HCT116 (cell line): ENCODE results near the gene ENTREP1. TPM values are rescaled to one million over a fixed set of nuclear protein-coding genes. Genes with fewer than 3 reads are reported as not detected.

Experiments
- ATAC-seq: fragments of 200-7000 bp; cut with Tn5 transposase; 2 replicates; pipeline ENCODE4 v1.9.1; 2020; ENCODE audit warnings: mild to moderate bottlenecking, moderate library complexity
- BruUV-seq: library from RNA; stranded (reverse); fragments of 400-500 nt; replicated peaks from 2 replicates; lab custom pipeline; 2021; lab: Mats Ljungman, UMichigan
- CTCF ChIA-PET: fragments of 300-600 bp; sonication (Branson Sonifier 250); formaldehyde crosslinking; loops from one replicate; lab custom pipeline; 2021; ENCODE audit warnings: antibody characterized with exemption; lab: Charles Lee
- POLR2A ChIA-PET: fragments of 300-600, 350-600 bp; sonication (Branson Sonifier 250); formaldehyde crosslinking; loops from one replicate; lab custom pipeline; 2021; ENCODE audit warnings: antibody characterized with exemption; lab: Charles Lee
- RAD21 ChIA-PET, 2 experiments: fragments of 300-600 bp; sonication (Branson Sonifier 250); formaldehyde crosslinking; loops; one replicate each; lab custom pipeline; 2023; ENCODE audit warnings: low total read pairs in 2 of 2; ENCODE audit not compliant: uncharacterized antibody in 2 of 2, unreplicated experiment in 2 of 2, low non-redundant PET in 1 of 2; lab: Charles Lee
- DNase-seq: peaks from one replicate; pipeline ENCODE4 v3.0.0-alpha.2; 2010; ENCODE audit warnings: low read depth, low spot score
- H2AFZ ChIP-seq: fragments of 200-600 bp; shearing (Covaris generic), sonication (generic); 2 replicates; pipeline ENCODE4 v1.6.1; 2017; ENCODE audit warnings: low read depth, mixed run types, mixed read lengths, antibody characterized with exemption, low read length; ENCODE audit not compliant: poor library complexity, severe bottlenecking
- H3K27ac ChIP-seq: 2 replicates; pipeline ENCODE4 v1.5.1; 2012; ENCODE audit warnings: low read depth, low read length
- H3K27me3 ChIP-seq: fragments of 200-600 bp; sonication (generic); 2 replicates; pipeline ENCODE4 v1.6.1; 2016; ENCODE audit warnings: mixed run types, low read length, mixed read lengths; ENCODE audit not compliant: insufficient read depth
- H3K36me3 ChIP-seq, 2 experiments: fragments of 200-500 bp in 1 of 2; fragments of 200-600 bp in 1 of 2; sonication (Bioruptor generic) in 1 of 2; sonication (generic) in 1 of 2; 2 replicates each; pipeline versions ENCODE4 v1.5.1 to v1.6.1; 2014 to 2016; ENCODE audit warnings: low read length in 2 of 2, inconsistent platforms in 1 of 2, mixed read lengths in 1 of 2, mixed run types in 1 of 2; ENCODE audit not compliant: insufficient read depth in 2 of 2, control insufficient read depth in 1 of 2
- H3K4me1 ChIP-seq, 2 experiments: fragments of 200-600 bp in 1 of 2; sonication (generic) in 1 of 2; 2 replicates each; pipeline versions ENCODE4 v1.5.1 to v1.6.1; 2012 to 2017; ENCODE audit warnings: low read length in 2 of 2, inconsistent platforms in 1 of 2, mild to moderate bottlenecking in 1 of 2, mixed read lengths in 1 of 2, mixed run types in 1 of 2, moderate library complexity in 1 of 2; ENCODE audit not compliant: insufficient read depth in 2 of 2, control insufficient read depth in 1 of 2
- H3K4me2 ChIP-seq: fragments of 200-600 bp; sonication (generic); 2 replicates; pipeline ENCODE4 v1.6.1; 2017; ENCODE audit warnings: mixed run types, low read length, mixed read lengths
- H3K4me3 ChIP-seq, 2 experiments: fragments of 200-600 bp in 1 of 2; sonication (generic) in 1 of 2; replicated peaks in 1 of 2; 2 replicates each; pipeline ENCODE4 v1.5.1; 2011 to 2016; ENCODE audit warnings: low read length in 2 of 2, control low read depth in 1 of 2, low read depth in 1 of 2, mild to moderate bottlenecking in 1 of 2, mixed read lengths in 1 of 2, mixed run types in 1 of 2
- H3K79me2 ChIP-seq: fragments of 200-600 bp; sonication (generic); 2 replicates; pipeline ENCODE4 v1.6.1; 2017; ENCODE audit warnings: mild to moderate bottlenecking, mixed run types, low read length, moderate library complexity, mixed read lengths; ENCODE audit not compliant: insufficient read depth
- H3K9ac ChIP-seq: fragments of 200-600 bp; sonication (generic); 2 replicates; pipeline ENCODE4 v1.6.1; 2016; ENCODE audit warnings: low read length, mixed read lengths
- H3K9me2 ChIP-seq: fragments of 200-600 bp; sonication (generic), shearing (Covaris generic); 2 replicates; pipeline ENCODE4 v1.6.1; 2017; ENCODE audit warnings: mixed run types, mild to moderate bottlenecking, moderate library complexity; ENCODE audit not compliant: insufficient read depth
- H3K9me3 ChIP-seq, 2 experiments: fragments of 200-500 bp in 1 of 2; fragments of 200-600 bp in 1 of 2; sonication (Bioruptor generic) in 1 of 2; sonication (generic) in 1 of 2; 2 replicates each; pipeline ENCODE4 v1.6.1; 2014 to 2017; ENCODE audit warnings: low read length in 2 of 2, mixed read lengths in 2 of 2, inconsistent platforms in 1 of 2, low read depth in 1 of 2, mild to moderate bottlenecking in 1 of 2, mixed run types in 1 of 2, moderate library complexity in 1 of 2; ENCODE audit not compliant: control insufficient read depth in 1 of 2, insufficient read depth in 1 of 2
- H4K20me1 ChIP-seq: fragments of 200-600 bp; sonication (generic), shearing (Covaris generic); 2 replicates; pipeline ENCODE4 v1.6.1; 2017; ENCODE audit warnings: mixed run types, mild to moderate bottlenecking, moderate library complexity; ENCODE audit not compliant: insufficient read depth
- ATF3 ChIP-seq: IDR thresholded peaks from 2 replicates; pipeline ENCODE4 v1.6.1; 2012
- CBX3 ChIP-seq: IDR thresholded peaks from 2 replicates; pipeline ENCODE4 v1.6.1; 2012; ENCODE audit warnings: low read depth
- CEBPB ChIP-seq: IDR thresholded peaks from 2 replicates; pipeline ENCODE4 v1.6.1; 2012; ENCODE audit warnings: low read depth
- CTCF ChIP-seq, 3 experiments: fragments of 200-600 bp in 1 of 3; sonication (generic) in 1 of 3; IDR thresholded peaks in 2 of 3; conservative IDR thresholded peaks in 1 of 3; 2 replicates each; pipeline ENCODE4 v1.5.1; 2012 to 2017; ENCODE audit warnings: low read depth in 2 of 3, low read length in 2 of 3, antibody characterized with exemption in 1 of 3, borderline replicate concordance in 1 of 3, control low read depth in 1 of 3, mild to moderate bottlenecking in 1 of 3, mixed read lengths in 1 of 3, mixed run types in 1 of 3, moderate library complexity in 1 of 3; ENCODE audit not compliant: insufficient read depth in 1 of 3
- EGR1 ChIP-seq: IDR thresholded peaks from 2 replicates; pipeline ENCODE4 v1.6.1; 2012; ENCODE audit warnings: low read depth
- ELF1 ChIP-seq: IDR thresholded peaks from 2 replicates; pipeline ENCODE4 v1.6.1; 2012; ENCODE audit warnings: low read depth, borderline replicate concordance
- EZH2 ChIP-seq: fragments of 200-600 bp; sonication (generic); IDR thresholded peaks from 2 replicates; pipeline ENCODE4 v1.6.1; 2017; ENCODE audit warnings: antibody characterized with exemption, mixed run types
- FOSL1 ChIP-seq: IDR thresholded peaks from 2 replicates; pipeline ENCODE4 v1.6.1; 2012; ENCODE audit warnings: low read depth
- JUND ChIP-seq: IDR thresholded peaks from 2 replicates; pipeline ENCODE4 v1.6.1; 2012
- MAX ChIP-seq: IDR thresholded peaks from 2 replicates; pipeline ENCODE4 v1.6.1; 2012
- POLR2A ChIP-seq: IDR thresholded peaks from 2 replicates; pipeline ENCODE4 v1.7.0; 2011; ENCODE audit warnings: borderline replicate concordance; ENCODE audit not compliant: insufficient read depth, insufficient read length; ENCODE audit errors: extremely low read depth
- POLR2AphosphoS5 ChIP-seq: IDR thresholded peaks from 2 replicates; pipeline ENCODE4 v1.6.1; 2011; ENCODE audit warnings: mild to moderate bottlenecking, low read depth, low read length, moderate library complexity
- RAD21 ChIP-seq: IDR thresholded peaks from 2 replicates; pipeline ENCODE4 v1.6.1; 2012; ENCODE audit warnings: low read depth, mild to moderate bottlenecking
- REST ChIP-seq: IDR thresholded peaks from 2 replicates; pipeline ENCODE4 v1.6.1; 2012; ENCODE audit warnings: low read depth
- SP1 ChIP-seq: IDR thresholded peaks from 2 replicates; pipeline ENCODE4 v1.6.1; 2012; ENCODE audit warnings: low read depth
- SRF ChIP-seq: IDR thresholded peaks from 2 replicates; pipeline ENCODE4 v1.6.1; 2012; ENCODE audit warnings: low read depth
- TCF7L2 ChIP-seq: IDR thresholded peaks from 2 replicates; pipeline ENCODE4 v1.7.0; 2011; ENCODE audit warnings: borderline replicate concordance, inconsistent platforms; ENCODE audit not compliant: insufficient read depth, insufficient read length; ENCODE audit errors: extremely low read depth
- ZBTB33 ChIP-seq: IDR thresholded peaks from 2 replicates; pipeline ENCODE4 v1.6.1; 2011; ENCODE audit warnings: mild to moderate bottlenecking, low read length, moderate library complexity; ENCODE audit not compliant: insufficient replicate concordance; ENCODE audit errors: extremely low read depth
- ZFX ChIP-seq: fragments of 450-650 bp; IDR thresholded peaks from 2 replicates; pipeline ENCODE4 v1.6.1; 2017
- intact Hi-C: fragments of 100-400 bp; cut with micrococcal nuclease; formaldehyde crosslinking; loops from 2 replicates; pipeline ENCODE4 v1.10.0; 2022
- total RNA-seq: library from RNA; stranded (reverse); gene quantifications from one replicate; pipeline ENCODE4 v1.2.1, GENCODE V29; 2021; ENCODE audit not compliant: unreplicated experiment

The ENTREP1 gene
- total RNA-seq, 1 experiment from 2014 or later = 1.1 TPM

- no peak overlapping the region for H3K4me3 ChIP-seq
- no peaks in the 10 kb centered on the region for H4K20me1 ChIP-seq
- H3K9me2 ChIP-seq = no peaks in the 10 kb centered on the region
- H3K4me2 ChIP-seq = no peak overlapping the region
- H3K9me3 ChIP-seq = no peaks in the 10 kb centered on the region
- no peaks in the 10 kb centered on the region for H3K79me2 ChIP-seq
- H3K27ac ChIP-seq = no peak overlapping the region
- no peaks in the 10 kb centered on the region for H3K36me3 ChIP-seq
- ChIA-PET POLR2A (no interaction called here), RAD21 (no interaction called here), CTCF (no interaction called here)
- H3K4me1 ChIP-seq = peaks cover 4 to 7% of the 10 kb centered on the region in 2 experiments; a peak in 3 of 4 replicates
- intact Hi-C loops = loop anchor here (10.0 kb wide), 1 partner anchor 291 kb away; the partner anchor contains the start of gene FXN
- no TSS peak for BruUV-seq
- H2AFZ ChIP-seq = no peak overlapping the region
- H3K9ac ChIP-seq = no peak overlapping the region
- ATAC-seq = no peak
- TF ChIP-seq ZFX (no peak), EZH2 (no peak), SP1 (no peak), JUND (no peak), POLR2A (no peak), MAX (no peak), ELF1 (no peak), CBX3 (no peak), SRF (no peak), ATF3 (no peak), TCF7L2 (no peak), ZBTB33 (no peak), REST (no peak), RAD21 (no peak), CTCF (IDR thresholded peaks at IDR 0.05 in 2 of 3, conservative IDR thresholded peaks at IDR 0.05 in 1 of 3; ENCODE audit: borderline replicate concordance in 1 of 3, insufficient read depth in 1 of 3, low read depth in 2 of 3, low read length in 2 of 3) (no peak), CEBPB (no peak), EGR1 (no peak), POLR2AphosphoS5 (no peak), FOSL1 (no peak)
- DNase-seq = no peak
- H3K27me3 ChIP-seq = peaks cover 33% of the 10 kb centered on the region
These were observed 1.2 kb downstream of the ENTREP1 start for GRCh38 chr9:69326261-69326660.
